Spleen (tissue), 11 donors: Measurements from ENCODE around the gene ACAD11. TPM values are rescaled to one million over a fixed set of nuclear protein-coding genes. Genes with fewer than 3 reads are reported as not detected.
"Not testable (repeated sequence)": the region's sequence is repeated elsewhere in the genome, so short reads cannot be mapped to it uniquely, and the experiment has no call there.

Source experiments
- DNase-seq: peaks from one replicate; pipeline ENCODE4 v3.0.0-alpha.2; 2020
- H3K27ac ChIP-seq, 8 donors: fragments of 200-600 bp; sonication (generic) in 7 of 8; 1 replicate in 4 of 8; 2 replicates in 4 of 8; pipeline versions ENCODE4 v1.5.0 to v1.8.0; 2016 to 2021; ENCODE audit warnings: inconsistent platforms in 4 of 8, mild to moderate bottlenecking in 4 of 8, moderate library complexity in 1 of 8
- H3K27me3 ChIP-seq, 7 donors: fragments of 200-600 bp; sonication (generic) in 6 of 7; replicated peaks in 1 of 7; 1 replicate in 4 of 7; 2 replicates in 3 of 7; pipeline versions ENCODE4 v1.5.0 to v1.8.0; 2016 to 2021; ENCODE audit warnings: inconsistent platforms in 3 of 7, mild to moderate bottlenecking in 1 of 7
- H3K36me3 ChIP-seq, 6 donors: fragments of 200-600 bp; sonication (generic) in 5 of 6; 1 replicate in 4 of 6; 2 replicates in 2 of 6; pipeline versions ENCODE4 v1.5.0 to v1.8.0; 2016 to 2021; ENCODE audit warnings: inconsistent platforms in 2 of 6
- H3K4me1 ChIP-seq, 6 donors: fragments of 200-600 bp; sonication (generic) in 5 of 6; 1 replicate in 3 of 6; 2 replicates in 3 of 6; pipeline versions ENCODE4 v1.5.0 to v1.8.0; 2016 to 2021; ENCODE audit warnings: inconsistent platforms in 3 of 6
- H3K4me3 ChIP-seq, 8 donors: fragments of 200-600 bp; sonication (generic) in 7 of 8; 1 replicate in 4 of 8; 2 replicates in 4 of 8; pipeline versions ENCODE4 v1.5.0 to v1.8.0; 2016 to 2021; ENCODE audit warnings: inconsistent platforms in 4 of 8, mild to moderate bottlenecking in 4 of 8, moderate library complexity in 2 of 8
- H3K9me3 ChIP-seq, 8 donors: fragments of 200-600 bp; sonication (generic) in 7 of 8; 1 replicate in 4 of 8; 2 replicates in 4 of 8; pipeline versions ENCODE4 v1.5.0 to v1.8.0; 2016 to 2021; ENCODE audit warnings: inconsistent platforms in 4 of 8
- POLR2A ChIP-seq, 3 donors: fragments of 450-650 bp; IDR thresholded peaks; one replicate each; pipeline ENCODE4 v1.5.1; 2017; ENCODE audit warnings: antibody characterized with exemption in 3 of 3, mild to moderate bottlenecking in 1 of 3
- POLR2AphosphoS5 ChIP-seq, 3 donors: sonication (generic); formaldehyde crosslinking; IDR thresholded peaks; one replicate each; pipeline ENCODE4 v1.5.1; 2017; ENCODE audit warnings: antibody characterized with exemption in 3 of 3
- WGBS, 5 donors: extraction: QIAGEN DNeasy Blood & Tissue Kit in 3 of 5; methylation state at CpG; one replicate each; pipeline versions ENCODE4 v1.1.5 to v1.1.7; 2013 to 2018; 5-methylcytosine and 5-hydroxymethylcytosine counted together
- intact Hi-C: fragments of 100-400 bp; cut with DNase I; formaldehyde crosslinking; loops from one replicate; pipeline ENCODE4 v1.15.0; 2023; ENCODE audit warnings: low total_unique reads
- polyA plus RNA-seq, 3 donors: library from polyadenylated mRNA; stranded (reverse); fragments of 200-250 nt; gene quantifications; one replicate each; pipeline ENCODE4 v1.2.1, GENCODE V29; 2013
- total RNA-seq, 7 donors: library from RNA; depleted of rRNA in 3 of 7; stranded (reverse); fragments of >200 nt in 3 of 7; fragmentation: NEBNext Ultra II Directional in 4 of 7; extraction: Animal tissue kit (Norgen Biotek cat#: 25700) in 4 of 7; gene quantifications; one replicate each; pipeline versions ENCODE4 v1.1.0 to v1.2.1, GENCODE V29; 2016 to 2021
- TF ChIP-seq, protein P1 (sequence below), 11 experiments: fragments of 200-600 bp in 7 of 11; fragments of 450-650 bp in 4 of 11; sonication (generic) in 4 of 11; IDR thresholded peaks in 8 of 11; conservative IDR thresholded peaks in 3 of 11; 1 replicate in 7 of 11; 2 replicates in 4 of 11; pipeline versions ENCODE4 v1.4.0 to v1.8.0; 2016 to 2021; ENCODE audit warnings: antibody characterized with exemption in 11 of 11, inconsistent platforms in 4 of 11, mild to moderate bottlenecking in 1 of 11
- donor health status: healthy with polysubstance abuse.
- donor health status: DM: no; HTN: no; CAD: no; lungs with moderate emphysema.
- donor health status: DM: no; HTN: no; CAD: no.
- donor health status: Bipolar disorder and iron deficiency.
- donor health status: healthy.
- donor health status: DM: no; HTN: no; CAD: no.
- donor health status: DM: yes; HTN: yes; CAD: no.

ACAD11 gene
- total and polyA plus RNA-seq, 10 donors = 6.8 to 40.0 (median 24.7) TPM

DNA sequence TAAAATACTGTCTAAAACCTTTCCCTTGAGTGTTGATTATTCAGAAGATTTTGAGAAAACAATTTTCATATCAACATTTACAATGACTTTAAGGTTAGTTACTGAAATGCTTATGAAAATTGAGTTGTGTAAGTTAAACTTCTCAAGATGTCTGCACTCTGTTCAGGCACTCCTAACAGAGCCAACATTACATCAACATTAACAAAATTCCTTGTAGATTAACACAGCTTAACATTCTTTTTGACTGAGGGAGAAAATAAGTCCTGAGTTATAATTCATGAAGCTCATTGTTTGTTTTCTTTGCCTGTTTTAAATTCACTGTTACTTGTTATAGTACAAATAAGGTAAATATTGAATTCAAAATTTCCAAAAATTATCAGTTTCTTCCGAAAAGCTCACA lies 53.5 kb downstream of the ACAD11 start:
- TF ChIP-seq, protein P1, sequence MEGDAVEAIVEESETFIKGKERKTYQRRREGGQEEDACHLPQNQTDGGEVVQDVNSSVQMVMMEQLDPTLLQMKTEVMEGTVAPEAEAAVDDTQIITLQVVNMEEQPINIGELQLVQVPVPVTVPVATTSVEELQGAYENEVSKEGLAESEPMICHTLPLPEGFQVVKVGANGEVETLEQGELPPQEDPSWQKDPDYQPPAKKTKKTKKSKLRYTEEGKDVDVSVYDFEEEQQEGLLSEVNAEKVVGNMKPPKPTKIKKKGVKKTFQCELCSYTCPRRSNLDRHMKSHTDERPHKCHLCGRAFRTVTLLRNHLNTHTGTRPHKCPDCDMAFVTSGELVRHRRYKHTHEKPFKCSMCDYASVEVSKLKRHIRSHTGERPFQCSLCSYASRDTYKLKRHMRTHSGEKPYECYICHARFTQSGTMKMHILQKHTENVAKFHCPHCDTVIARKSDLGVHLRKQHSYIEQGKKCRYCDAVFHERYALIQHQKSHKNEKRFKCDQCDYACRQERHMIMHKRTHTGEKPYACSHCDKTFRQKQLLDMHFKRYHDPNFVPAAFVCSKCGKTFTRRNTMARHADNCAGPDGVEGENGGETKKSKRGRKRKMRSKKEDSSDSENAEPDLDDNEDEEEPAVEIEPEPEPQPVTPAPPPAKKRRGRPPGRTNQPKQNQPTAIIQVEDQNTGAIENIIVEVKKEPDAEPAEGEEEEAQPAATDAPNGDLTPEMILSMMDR (IDR thresholded peaks at IDR 0.05 in 8 of 11, conservative IDR thresholded peaks at IDR 0.05 in 3 of 11) = no peak
- TF ChIP-seq POLR2AphosphoS5 (IDR thresholded peaks at IDR 0.05) (no peak), POLR2A (IDR thresholded peaks at IDR 0.05) (no peak)
- Histone ChIP-seq H3K36me3 (peaks cover 0 to 59% (median 22%) of the 10 kb centered on the region in 6 donors), H3K4me3 (no peak overlapping the region), H3K9me3 (peaks cover 0 to 6% (median 0%) of the 10 kb centered on the region in 8 donors), H3K27me3 (no peaks in the 10 kb centered on the region), H3K27ac (no peak overlapping the region), H3K4me1 (no peaks in the 10 kb centered on the region)
- DNase-seq = no peak
- intact Hi-C loops = no loop called here
- 95 to 98% (median 98%) methylated on average over 1 of the region's 1 CpG for WGBS, 5 donors

DNA sequence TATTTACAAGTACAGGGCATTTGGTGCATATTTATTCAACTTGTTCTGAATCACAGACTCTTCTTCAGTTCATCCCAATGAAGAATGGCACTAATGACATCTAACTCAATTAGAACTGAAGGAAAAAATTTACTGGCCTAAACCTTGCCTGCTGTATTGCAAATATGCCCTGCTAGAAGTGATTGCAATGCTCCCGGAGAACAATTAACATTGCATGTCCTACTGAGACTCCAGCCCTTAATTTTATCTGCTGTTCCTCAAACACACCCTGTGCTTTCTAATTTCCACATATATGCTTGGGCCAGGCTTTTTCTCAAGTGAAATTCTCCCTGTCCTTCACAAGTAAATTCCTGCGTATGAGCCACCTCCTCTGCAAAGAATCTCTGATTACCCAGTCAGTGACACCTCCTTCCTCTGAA lies 54.2 kb downstream of the ACAD11 start:
- Histone ChIP-seq H3K4me3 (no peak overlapping the region), H3K9me3 (peaks cover 0 to 6% (median 0%) of the 10 kb centered on the region in 8 donors), H3K27ac (no peak overlapping the region), H3K27me3 (no peaks in the 10 kb centered on the region), H3K36me3 (peaks cover 0 to 59% (median 22%) of the 10 kb centered on the region in 6 donors), H3K4me1 (no peaks in the 10 kb centered on the region)
- TF ChIP-seq, protein P1 (IDR thresholded peaks at IDR 0.05 in 8 of 11, conservative IDR thresholded peaks at IDR 0.05 in 3 of 11) = no peak
- TF ChIP-seq POLR2A (IDR thresholded peaks at IDR 0.05) (no peak), POLR2AphosphoS5 (IDR thresholded peaks at IDR 0.05) (no peak)
- 93 to 100% (median 95%) methylated on average over 2 of the region's 2 CpGs for WGBS, 5 donors
- intact Hi-C loops = no loop called here
- DNase-seq = no peak

DNA sequence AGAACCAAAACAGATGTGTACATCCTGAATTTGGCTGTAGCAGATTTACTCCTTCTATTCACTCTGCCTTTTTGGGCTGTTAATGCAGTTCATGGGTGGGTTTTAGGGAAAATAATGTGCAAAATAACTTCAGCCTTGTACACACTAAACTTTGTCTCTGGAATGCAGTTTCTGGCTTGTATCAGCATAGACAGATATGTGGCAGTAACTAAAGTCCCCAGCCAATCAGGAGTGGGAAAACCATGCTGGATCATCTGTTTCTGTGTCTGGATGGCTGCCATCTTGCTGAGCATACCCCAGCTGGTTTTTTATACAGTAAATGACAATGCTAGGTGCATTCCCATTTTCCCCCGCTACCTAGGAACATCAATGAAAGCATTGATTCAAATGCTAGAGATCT lies 59.0 kb downstream of the ACAD11 start:
- H3K27me3 ChIP-seq, H3K27ac ChIP-seq, intact Hi-C loops, DNase-seq, H3K4me3 ChIP-seq, H3K9me3 ChIP-seq, H3K4me1 ChIP-seq: not testable (repeated sequence)
- peaks cover 0 to 56% (median 22%) of the 10 kb centered on the region in 6 donors for H3K36me3 ChIP-seq
- WGBS, 5 donors = no CpG with 5 or more reads among the region's 1 CpG

DNA sequence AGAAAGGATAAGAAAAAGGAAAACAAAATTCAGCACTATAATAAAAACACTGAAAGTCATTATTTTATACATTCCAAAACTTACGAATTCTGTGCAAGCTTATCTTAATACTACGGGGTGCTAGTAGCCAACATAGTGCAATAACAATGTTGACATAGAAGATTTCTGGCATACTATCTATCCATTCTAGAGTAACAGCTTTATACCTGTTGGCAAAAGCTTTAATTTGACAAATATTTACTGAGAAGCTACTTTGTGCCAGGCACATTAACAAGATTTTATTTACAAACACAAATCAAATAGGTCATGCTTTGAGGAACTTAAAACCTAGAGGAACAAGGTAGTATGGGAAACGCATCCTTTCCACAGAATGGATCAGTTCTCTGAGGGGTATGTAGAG lies 61.4 kb downstream of the ACAD11 start:
- H3K27ac ChIP-seq = no peak overlapping the region

More for the DNA sequence above, 61.4 kb downstream of the ACAD11 start:
- peaks cover 0 to 43% (median 14%) of the 10 kb centered on the region in 6 donors for H3K36me3 ChIP-seq
- no peak for TF ChIP-seq POLR2A (IDR thresholded peaks at IDR 0.05)
- TF ChIP-seq, protein P1 (IDR thresholded peaks at IDR 0.05 in 8 of 11, conservative IDR thresholded peaks at IDR 0.05 in 3 of 11) = no peak
- H3K9me3 ChIP-seq = no peaks in the 10 kb centered on the region
- H3K4me3 ChIP-seq = peak overlapping the region in 1 of 8 donors; percentile 26
- WGBS, 5 donors = 81 to 90% (median 88%) methylated on average over 3 of the region's 3 CpGs
- H3K27me3 ChIP-seq = no peaks in the 10 kb centered on the region
- no peak for DNase-seq
- H3K4me1 ChIP-seq = no peaks in the 10 kb centered on the region
- intact Hi-C loops = no loop called here
